ENCODE measurements around the gene ZFYVE28. TPM values are rescaled to one million over a fixed set of nuclear protein-coding genes. Genes with fewer than 3 reads are reported as not detected.
"Not testable (repeated sequence)": the region's sequence is repeated elsewhere in the genome, so short reads cannot be mapped to it uniquely, and the experiment has no call there.

Gene ZFYVE28
- total RNA-seq, 1 experiment from 2014 or later, result 1.5 TPM

DNA sequence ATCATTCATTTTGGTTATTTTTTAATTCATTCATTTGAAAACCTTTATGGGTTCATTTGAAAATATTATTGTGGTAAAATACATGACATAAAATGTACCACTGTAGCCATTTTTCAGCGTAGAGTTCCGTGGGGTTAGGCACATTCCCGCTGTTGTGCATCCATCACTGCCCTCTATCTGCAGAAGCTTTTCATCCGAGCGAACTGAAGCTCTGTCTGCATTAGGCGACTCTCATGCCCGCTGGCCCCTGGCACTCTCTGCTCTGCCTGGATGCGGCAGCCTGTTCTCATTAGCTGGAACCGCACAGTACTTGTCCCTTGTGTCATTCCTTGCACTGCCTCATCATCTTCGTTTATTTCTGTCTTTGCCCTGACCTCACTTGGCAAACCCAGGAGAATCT, 17.9 kb upstream of the ZFYVE28 start:
- DNase-seq, result no peak
- Histone ChIP-seq H3K4me3 (no peak overlapping the region), H3K36me3 (no peaks in the 10 kb centered on the region), H3K27me3 (no peaks in the 10 kb centered on the region), H3K9me3 (no peaks in the 10 kb centered on the region)

DNA sequence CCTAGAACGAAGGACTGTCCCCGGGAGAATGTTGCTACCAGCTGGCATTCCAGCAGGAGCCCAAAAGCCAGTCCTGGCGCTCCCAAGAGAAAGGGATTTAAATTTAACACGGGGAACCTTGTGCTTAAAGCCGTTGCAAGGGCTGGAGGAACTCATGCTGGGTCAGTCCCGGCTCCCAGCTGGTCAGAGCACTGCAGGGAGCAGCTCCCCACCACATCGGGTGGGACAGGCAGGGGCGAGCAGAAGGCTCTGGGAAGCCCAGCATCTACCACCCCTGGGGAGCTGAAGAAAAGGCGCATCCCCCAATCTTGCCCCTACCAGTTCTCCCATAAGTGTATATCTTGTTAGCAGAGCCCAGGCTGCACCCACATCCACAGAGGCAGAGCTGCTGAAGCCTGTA, 16.0 kb upstream of the ZFYVE28 start:
- no peaks in the 10 kb centered on the region for H3K36me3 ChIP-seq
- H3K4me3 ChIP-seq, result no peak overlapping the region
- no peaks in the 10 kb centered on the region for H3K27me3 ChIP-seq
- no peak for DNase-seq
- no peaks in the 10 kb centered on the region for H3K9me3 ChIP-seq

- H3K27me3 ChIP-seq, result no peaks in the 10 kb centered on the region
- no peak overlapping the region for H3K4me3 ChIP-seq
- no peaks in the 10 kb centered on the region for H3K36me3 ChIP-seq
- no peaks in the 10 kb centered on the region for H3K9me3 ChIP-seq
- DNase-seq, result no peak
These were observed 15.3 kb upstream of the ZFYVE28 start for GRCh38 chr4:2433609-2434350.

DNA sequence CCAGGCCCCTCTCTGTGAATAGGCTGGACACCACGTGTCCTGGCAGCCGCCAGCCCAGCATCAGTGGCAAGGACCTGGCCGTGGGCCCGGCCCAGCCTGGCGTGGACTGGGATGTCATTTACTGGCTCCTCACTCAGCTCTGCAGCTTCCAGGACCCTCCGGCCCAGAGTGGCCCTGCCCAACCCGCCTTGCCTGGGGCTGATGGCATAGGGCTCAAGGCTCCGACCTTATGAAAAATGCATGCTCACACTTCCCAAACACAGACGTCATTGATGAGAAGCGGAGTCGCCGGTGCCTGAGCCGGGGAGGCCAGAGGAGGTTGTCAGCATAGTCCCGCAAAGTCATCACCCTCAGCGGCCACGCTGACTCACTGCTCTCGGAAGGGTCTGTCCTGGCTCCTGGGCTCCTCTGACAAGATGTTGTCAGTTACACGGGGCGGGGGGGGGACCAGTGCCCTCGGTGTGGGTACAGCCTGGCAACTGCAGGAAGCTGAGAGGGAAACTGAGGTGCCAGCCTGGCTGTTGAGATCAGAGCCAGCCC, 14.6 kb upstream of the ZFYVE28 start:
- no peaks in the 10 kb centered on the region for H3K9me3 ChIP-seq
- H3K4me3 ChIP-seq, result no peak overlapping the region
- DNase-seq, result peak; percentile 58
- H3K27me3 ChIP-seq, result no peaks in the 10 kb centered on the region
- no peaks in the 10 kb centered on the region for H3K36me3 ChIP-seq

DNA sequence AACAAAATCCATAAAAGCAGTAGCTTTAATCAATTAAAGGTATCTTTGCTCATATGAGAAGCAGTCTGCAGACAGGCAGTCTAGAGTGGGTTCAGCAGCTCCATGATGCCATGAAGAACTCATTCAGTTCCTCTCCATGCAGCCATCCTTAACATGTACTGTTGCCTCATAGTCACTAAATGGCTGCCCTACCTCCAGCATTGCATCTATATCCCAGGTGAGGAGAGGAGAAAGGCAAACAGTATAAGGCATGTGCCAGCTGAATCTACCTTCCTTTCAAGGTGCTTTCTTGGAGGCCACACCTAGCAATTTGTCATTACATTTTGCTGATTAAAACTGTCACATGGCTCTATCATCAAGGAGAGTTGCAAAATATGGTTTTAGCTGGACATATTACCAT, 13.6 kb upstream of the ZFYVE28 start:
- DNase-seq, result no peak
- Histone ChIP-seq H3K4me3 (no peak overlapping the region), H3K27me3 (no peaks in the 10 kb centered on the region), H3K36me3 (no peaks in the 10 kb centered on the region), H3K9me3 (no peaks in the 10 kb centered on the region)

GRCh38 chr4:2429945-2430757, 11.7 kb upstream of the ZFYVE28 start:
- H3K36me3 ChIP-seq, H3K27me3 ChIP-seq: not testable (repeated sequence)
- DNase-seq, result peak; percentile 77

DNA sequence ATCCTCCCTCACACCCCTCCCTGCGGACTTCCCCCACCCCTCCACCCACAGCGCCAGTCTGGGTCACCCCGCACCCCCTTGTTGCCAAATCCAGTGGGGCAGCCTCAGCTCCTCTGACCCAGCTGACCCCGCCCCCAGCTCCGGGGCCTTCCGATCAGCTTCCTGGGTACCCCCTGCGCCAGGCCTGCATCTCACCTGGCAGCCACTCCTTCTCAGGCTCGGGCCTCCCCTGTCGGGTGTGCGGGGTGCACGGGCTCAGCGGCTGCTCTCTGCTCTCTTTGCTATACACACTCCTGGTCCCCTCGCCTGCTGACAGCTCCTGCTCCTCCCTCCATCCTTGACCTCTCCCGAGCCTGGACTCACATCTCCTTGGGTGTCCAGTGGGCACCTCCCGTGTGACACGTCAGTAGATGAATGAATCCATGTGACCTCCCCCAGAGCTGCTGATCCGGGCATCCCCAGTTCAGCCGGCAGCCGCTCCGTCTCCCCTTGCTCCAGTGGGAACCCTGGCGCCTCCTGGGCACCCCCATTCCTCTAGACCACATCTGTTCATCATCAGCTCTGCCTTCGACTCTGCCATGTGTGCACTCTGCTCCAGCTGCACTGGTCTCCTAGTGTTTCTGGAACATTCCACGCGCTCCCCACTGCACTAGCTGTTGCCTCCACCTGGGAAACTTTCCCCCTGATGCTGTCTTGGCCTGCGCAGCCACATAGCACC, 10.2 kb upstream of the ZFYVE28 start:
- H3K36me3 ChIP-seq, result no peaks in the 10 kb centered on the region
- DNase-seq, result no peak

More at GRCh38 chr4:2429945-2430757, 11.7 kb upstream of the ZFYVE28 start:
- not testable (repeated sequence) for H3K4me3 ChIP-seq, H3K9me3 ChIP-seq

DNA sequence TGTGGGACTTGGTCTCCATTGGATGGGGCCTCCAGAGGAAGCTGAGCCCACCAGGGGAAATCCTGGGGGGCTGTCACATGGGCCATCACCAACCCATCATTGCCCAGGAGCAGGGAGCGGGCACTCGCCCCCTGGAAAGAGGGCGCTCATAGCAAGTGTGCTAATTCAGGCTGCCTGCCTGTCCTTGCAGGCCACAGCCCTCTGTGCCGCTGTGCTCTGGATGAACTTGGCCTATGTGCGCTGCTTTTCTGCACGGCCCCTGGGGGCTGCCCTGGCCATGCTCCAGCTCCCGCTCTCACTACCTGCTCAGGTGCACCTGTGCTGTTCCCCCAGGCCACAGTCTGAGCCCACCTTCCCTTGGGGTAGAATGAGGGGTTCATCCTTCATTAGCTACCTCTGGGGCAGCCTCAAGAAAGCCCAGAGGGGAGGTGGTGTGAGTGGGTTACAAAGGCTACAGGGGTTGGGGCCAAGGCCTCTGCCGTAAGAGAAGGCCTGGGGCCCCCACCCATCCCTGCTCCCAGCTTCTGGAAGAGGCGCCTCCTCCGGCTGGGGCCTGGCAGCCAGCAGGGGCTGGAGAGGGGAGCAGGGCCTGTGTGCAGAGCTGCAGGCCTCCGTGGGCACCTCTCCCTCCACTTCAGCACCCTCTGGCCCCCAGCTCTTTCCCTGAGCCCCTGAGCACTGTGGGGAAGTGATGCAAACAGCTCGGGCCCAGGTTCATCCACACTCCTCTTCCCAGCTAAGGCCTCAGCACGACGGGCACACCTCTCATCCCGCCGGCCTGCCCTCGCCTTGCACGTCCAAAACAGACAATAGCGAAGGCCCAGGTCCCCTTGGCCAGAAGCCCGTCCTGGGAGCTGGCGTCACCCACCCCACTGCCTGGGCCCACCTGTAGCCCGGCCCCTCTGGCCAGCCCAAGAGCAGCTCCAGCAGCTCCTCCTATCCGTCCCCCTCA, 9.2 kb upstream of the ZFYVE28 start:
- DNase-seq, result no peak
- no peaks in the 10 kb centered on the region for H3K9me3 ChIP-seq
- no peak overlapping the region for H3K4me3 ChIP-seq
- no peaks in the 10 kb centered on the region for H3K36me3 ChIP-seq
- no peaks in the 10 kb centered on the region for H3K27me3 ChIP-seq

More for the DNA sequence above, 10.2 kb upstream of the ZFYVE28 start:
- H3K4me3 ChIP-seq, result no peak overlapping the region
- H3K27me3 ChIP-seq, result no peaks in the 10 kb centered on the region
- no peaks in the 10 kb centered on the region for H3K9me3 ChIP-seq

- Histone ChIP-seq H3K36me3 (no peaks in the 10 kb centered on the region), H3K27me3 (no peaks in the 10 kb centered on the region), H3K4me3 (no peak overlapping the region), H3K9me3 (no peaks in the 10 kb centered on the region)
- no peak for DNase-seq
These were observed 8.3 kb upstream of the ZFYVE28 start for GRCh38 chr4:2426711-2427275.

DNA sequence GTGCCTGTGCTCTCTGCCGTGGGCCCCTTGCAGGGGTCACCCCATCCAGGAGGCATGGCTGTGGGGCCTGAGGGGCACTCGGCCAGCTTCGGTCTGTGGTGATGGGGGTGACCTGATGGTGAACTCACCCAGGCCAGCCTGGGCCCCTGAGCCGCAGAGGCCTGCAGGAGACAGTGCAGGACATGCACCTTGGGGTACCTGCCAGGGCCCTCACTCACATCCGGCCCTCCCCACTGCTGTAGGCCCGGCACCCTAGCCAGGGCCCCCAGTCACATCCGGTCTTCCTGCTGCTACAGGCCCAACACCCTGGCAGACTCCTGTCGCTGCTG, 7.6 kb upstream of the ZFYVE28 start:
- no peaks in the 10 kb centered on the region for H3K27me3 ChIP-seq
- no peak overlapping the region for H3K4me3 ChIP-seq
- no peaks in the 10 kb centered on the region for H3K9me3 ChIP-seq
- H3K36me3 ChIP-seq, result no peaks in the 10 kb centered on the region
- DNase-seq, result no peak

- DNase-seq, result no peak
- Histone ChIP-seq H3K27me3 (no peaks in the 10 kb centered on the region; the same call in 1 of the 2 replicates), H3K9me3 (no peaks in the 10 kb centered on the region), H3K36me3 (no peaks in the 10 kb centered on the region), H3K4me3 (no peak overlapping the region)
These were observed 7.1 kb upstream of the ZFYVE28 start for GRCh38 chr4:2425386-2426068.

- Histone ChIP-seq H3K4me3 (no peak overlapping the region), H3K27me3 (peaks cover 5% of the 10 kb centered on the region; the same call in 1 of the 2 replicates), H3K9me3 (no peaks in the 10 kb centered on the region), H3K36me3 (no peaks in the 10 kb centered on the region)
- no peak for DNase-seq
These were observed 6.1 kb upstream of the ZFYVE28 start for GRCh38 chr4:2424581-2424980.

DNA sequence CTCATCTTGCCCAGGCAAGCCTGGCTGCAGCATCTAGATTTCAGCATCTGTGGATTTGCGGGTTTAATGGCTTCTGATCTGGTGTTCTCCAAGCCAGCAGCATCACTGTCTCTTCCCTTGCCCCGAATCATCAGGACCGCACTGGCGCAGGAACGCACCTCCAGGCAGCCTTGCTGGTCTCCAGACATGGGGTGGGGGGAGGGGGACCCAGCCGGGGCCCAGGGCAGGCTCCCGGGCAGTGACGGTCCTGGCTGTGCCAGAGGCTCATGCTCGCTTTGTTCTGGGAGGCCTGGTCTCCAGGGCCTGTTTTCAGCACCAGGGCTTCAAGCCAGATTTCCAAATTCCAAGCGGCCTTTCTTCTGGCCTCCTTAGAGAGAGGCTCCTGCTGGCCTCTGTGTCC, 5.2 kb upstream of the ZFYVE28 start:
- H3K36me3 ChIP-seq, result no peaks in the 10 kb centered on the region
- no peak overlapping the region for H3K4me3 ChIP-seq
- peaks cover 5% of the 10 kb centered on the region; the same call in 1 of the 2 replicates for H3K27me3 ChIP-seq
- H3K9me3 ChIP-seq, result no peaks in the 10 kb centered on the region
- no peak for DNase-seq

GRCh38 chr4:2423066-2423465, 4.6 kb upstream of the ZFYVE28 start:
- no peak for DNase-seq
- Histone ChIP-seq H3K36me3 (no peaks in the 10 kb centered on the region), H3K4me3 (no peak overlapping the region), H3K27me3 (peaks cover 5% of the 10 kb centered on the region; the same call in 1 of the 2 replicates), H3K9me3 (no peaks in the 10 kb centered on the region)

- Histone ChIP-seq H3K27me3 (peaks cover 5% of the 10 kb centered on the region; the same call in 1 of the 2 replicates), H3K36me3 (no peaks in the 10 kb centered on the region), H3K9me3 (no peaks in the 10 kb centered on the region), H3K4me3 (no peak overlapping the region)
- DNase-seq, result no peak
These were observed 3.5 kb upstream of the ZFYVE28 start for GRCh38 chr4:2421928-2422327.
